HG03175 (cell line): ENCODE results near the gene PPM1B.
"Not testable (repeated sequence)": the region's sequence is repeated elsewhere in the genome, so short reads cannot be mapped to it uniquely, and the experiment has no call there.

Experiments used
- ATAC-seq: cut with Tn5 transposase; IDR thresholded peaks from one replicate; pipeline ENCODE4 v1.9.1; 2021; ENCODE audit warnings: mild to moderate bottlenecking, moderate library complexity; ENCODE audit not compliant: unreplicated experiment

The PPM1B gene

DNA sequence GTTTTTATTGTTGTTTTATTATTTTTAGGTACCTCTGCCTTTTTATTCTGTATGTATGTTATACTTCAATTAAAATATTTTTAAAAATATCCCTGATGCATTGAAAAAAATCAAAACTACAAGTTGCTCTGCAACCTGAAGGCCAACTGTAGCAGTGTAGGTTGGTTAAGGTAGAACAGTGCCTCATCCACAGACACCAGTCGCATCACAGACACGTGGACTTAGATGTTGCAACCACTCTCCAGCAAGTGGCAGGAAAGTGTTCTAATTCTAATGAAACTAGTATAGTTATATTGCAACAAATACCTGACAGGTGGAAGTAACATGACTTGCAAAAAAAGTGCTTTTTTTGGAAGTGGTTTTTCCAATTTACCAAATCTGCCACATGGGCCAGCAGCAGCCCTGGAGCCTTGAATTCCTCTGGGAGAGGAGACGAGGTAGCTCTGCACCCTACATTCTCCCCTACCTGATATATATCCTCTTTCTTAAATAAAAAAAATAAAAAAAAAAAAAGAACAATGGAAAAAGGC, 78.2 kb downstream of the PPM1B start:
- no peak for ATAC-seq

DNA sequence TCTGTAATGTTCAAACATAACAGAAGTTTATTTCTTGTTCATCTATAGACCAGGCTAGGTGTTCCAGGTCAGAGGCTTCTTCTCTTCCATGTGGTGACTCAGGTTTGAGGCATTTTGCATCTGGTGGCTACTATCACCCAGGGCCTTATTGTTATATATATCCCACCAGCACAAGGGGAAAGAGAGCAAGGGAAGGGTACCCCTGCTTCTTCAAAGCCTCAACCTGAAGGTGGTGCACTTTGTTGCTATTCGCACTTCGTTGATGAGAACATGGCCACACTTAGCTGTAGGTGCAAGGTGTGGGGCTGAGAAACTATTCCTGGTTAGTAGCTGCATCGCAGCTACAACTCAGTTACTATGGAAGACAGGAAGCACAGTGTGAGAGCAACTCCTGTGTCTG, 79.2 kb downstream of the PPM1B start:
- ATAC-seq, result no peak

DNA sequence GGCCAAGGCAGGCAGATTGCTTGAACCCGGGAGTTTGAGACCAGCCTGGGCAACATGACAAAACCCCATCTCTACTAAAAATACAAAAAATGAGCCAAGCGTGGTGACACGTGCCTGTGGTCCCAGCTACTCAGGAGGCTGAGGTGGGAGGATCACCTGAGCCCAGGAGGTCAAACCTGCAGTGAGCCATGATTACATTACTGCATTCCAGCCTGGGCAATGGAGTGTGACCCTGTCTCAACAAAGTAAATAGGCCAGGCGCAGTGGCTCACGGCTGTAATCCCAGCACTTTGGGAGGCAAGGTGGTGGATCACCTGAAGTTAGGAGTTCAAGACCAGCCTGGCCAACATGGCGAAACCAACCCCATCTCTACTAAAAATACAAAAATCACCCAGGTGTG, 80.6 kb downstream of the PPM1B start:
- ATAC-seq, result not testable (repeated sequence)

DNA sequence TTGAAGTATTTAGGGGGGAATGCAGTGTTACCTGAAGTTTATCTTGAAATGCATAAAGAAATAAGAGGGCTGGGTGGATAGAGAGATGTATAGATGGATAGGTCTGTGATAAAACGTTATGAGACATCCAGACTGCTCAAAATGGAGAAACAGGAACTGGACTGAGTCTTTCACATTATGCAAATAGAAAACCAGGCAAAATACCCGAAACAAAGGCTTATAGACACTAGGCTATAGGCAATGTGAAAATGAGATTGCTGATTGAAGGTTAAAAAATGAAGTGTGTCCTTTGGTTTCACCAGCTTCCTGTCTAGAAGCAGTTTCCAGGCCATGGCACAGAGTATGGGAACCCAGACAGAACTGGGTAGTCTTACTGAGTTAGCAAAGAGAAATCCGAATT, 81.7 kb downstream of the PPM1B start:
- no peak for ATAC-seq

DNA sequence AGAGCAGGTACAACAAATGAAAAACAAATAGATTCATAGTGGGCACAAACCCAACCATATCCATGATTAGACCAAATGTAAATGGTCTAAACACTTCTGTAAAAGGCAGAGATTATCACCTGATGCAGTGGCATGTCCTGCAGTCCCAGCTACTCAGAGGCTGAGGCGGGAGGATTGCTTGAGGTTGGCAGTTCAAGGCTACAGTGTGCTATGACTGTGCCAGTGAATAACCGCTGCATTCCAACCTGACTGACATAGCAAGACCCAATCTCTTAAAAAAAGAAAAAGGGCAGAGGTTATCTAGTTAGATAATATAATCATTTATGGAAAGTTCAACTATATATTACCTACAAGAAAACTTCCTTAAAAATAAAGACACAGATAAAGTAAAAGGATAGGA, 85.3 kb downstream of the PPM1B start:
- ATAC-seq, result no peak

DNA sequence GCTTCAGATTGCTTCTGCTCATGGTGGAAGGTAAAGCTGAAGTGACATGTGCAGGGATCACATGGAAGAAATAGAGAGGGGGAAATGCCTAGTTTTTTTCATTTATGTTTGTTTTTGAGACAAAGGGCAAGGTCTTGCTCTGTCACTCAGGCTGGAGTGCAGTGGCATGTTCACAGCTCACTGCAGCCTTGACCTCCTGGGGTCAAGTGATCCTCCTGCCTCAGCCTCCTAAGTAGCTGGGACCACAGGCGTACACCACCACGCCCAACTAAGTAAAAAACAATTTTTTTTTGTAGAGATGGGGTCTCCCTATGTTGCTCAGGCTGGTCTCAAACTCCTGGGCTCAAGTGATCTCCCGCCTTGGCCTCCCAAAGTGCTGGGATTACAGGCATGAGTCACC, 87.0 kb downstream of the PPM1B start:
- ATAC-seq, result not testable (repeated sequence)

DNA sequence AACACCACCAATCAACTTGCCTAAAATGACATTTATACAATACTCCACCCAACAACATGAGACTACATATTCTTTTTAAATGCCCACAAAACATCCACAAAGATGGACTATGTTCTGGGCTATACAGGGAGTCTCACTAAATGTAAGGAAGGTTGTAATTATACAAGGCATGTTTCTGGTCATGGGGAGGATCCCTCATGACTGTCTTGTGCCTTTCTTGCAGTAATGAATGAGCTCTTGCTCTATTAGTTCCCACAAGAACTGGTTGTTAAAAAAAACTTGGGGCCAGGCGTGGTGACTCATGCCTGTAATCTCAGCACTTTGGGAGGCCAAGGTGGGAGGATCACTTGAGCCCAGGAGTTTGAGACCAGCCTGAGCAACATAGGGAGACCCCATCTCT, 89.1 kb downstream of the PPM1B start:
- not testable (repeated sequence) for ATAC-seq

DNA sequence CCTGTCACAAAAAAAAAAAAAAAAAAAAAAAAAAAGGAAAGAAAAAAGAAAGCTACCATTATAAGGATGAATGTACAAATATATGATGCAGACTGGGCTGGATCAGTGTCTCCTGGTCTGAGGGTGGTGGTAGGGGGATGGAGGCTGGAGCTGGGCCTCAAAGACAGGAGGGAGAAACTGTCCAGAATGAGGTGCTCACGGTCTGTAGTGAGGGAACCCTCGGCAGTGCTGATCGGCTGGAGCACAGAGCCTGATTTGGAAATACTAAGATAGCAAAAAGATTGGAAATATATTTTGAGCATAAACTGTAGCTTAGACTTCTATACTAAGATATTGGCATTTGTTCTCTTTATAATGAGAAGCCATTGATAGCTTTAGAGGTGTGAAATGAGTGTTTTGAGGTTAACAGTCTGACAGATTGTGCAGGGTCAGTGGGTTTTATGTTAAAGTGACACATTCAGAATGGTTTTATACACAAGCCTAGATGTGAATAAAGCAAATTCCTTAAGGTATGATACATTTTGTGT, 98.7 kb downstream of the PPM1B start:
- no peak for ATAC-seq

DNA sequence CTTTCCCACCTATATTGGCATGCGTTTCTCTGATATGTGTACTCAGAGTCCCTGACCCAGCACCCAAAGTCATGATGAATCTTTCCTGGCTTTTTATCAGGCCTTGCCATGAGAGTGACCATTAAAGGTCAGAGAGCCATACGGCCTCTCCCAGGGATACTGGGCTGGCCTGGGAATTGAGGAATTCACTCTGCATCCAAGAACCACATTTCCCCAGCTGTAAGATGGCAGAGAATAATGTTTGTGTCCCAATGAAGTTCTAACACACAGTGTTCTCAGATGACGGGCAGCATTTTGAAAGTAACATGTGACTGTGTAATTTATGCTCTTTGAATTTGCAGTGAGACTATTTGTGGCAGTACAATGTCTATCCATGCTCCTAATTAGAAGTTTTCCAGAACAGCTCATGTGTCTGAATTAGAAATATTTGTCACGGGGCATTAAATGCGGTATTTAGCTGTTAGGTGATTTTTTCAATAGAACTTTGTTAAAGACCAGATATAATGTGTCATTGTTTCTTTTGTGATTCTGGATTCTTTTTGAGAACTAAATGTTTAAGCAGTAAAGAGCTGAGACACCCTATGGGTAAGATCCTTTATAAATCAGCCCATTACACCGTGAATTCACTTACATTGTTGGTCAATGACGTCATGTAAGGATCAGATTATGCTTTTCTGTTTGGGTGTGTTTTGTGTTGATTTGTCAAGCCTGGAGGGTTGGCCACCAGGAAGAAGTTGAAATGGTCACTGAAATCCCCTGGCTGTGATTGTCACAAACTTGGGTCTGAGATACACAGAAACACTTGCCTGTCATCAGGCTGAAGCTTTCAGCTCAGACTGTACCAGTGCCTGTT, 99.3 kb downstream of the PPM1B start:
- ATAC-seq, result no peak

DNA sequence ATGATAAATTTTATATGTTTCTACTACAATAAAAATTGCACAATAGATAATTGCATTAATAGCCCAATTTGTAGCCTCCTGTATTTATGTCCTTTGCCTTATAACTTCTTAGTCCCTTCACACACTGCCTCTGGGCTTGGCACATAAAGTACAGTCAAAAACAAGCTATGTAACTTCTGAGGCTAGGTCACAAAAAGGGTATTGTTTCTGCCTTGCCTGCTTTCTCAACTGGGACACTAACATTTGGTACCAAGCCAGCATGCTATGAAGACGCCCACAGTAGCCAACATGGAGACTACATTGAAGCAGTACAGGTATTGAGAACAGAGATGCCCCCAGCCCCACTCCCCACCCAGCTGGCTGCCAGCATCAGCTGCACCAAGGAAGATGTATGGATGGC, 101.2 kb downstream of the PPM1B start:
- no peak for ATAC-seq

DNA sequence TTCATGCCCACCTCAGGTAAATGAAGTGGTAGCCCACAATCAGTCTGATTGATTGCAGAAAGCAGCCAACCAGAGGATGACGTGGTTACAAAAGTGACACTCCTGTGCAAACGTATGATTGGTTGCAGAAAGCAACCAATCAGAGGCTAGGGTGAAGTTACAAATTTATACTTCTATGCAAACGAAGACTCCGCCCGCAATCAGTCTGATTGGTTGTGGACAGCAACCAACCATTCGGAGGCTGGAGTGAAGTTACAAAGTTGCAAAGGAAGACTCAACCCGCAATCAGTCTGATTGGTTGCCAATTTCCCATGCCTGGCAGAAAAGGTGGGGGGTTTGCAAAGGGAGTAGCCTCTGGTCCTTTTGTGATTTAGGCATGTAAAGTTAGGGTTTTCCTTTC, 102.6 kb downstream of the PPM1B start:
- ATAC-seq, result no peak

DNA sequence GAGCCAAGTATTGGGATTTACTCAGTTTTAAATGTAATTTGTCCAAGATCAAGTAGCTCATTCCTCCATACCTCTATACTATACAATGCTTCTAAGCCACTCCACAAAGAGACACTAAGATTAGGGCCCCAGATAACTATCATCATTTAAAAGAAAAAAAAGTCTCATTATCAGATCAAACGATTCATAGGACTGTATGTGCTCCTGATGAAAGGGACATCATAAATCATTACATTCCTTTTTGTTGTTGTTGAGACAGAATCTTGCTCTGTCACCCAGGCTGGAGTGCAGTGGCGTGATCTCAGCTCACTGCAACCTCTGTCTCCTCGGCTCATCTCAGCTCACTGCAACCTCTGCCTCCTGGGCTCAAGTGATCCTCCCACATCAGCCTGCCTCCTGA, 104.4 kb downstream of the PPM1B start:
- no peak for ATAC-seq

DNA sequence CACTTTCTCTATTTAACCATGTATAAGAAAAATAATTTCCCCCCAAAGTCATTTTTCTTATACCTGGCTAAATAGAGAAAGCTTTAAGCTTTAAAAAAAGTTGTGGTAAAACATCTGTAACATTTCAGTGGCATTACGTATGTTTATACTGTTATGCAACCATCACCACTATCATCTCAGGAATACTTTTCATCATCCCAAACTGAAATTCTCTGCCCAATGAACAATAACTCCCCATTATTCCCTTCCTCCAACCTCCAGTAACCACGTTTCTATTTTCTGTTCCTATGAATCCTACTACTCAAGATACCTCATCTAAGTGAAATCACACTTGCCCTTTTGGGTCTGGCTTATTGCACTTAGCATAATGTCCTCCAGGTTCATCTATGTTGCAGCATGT, 104.9 kb downstream of the PPM1B start:
- ATAC-seq, result no peak

DNA sequence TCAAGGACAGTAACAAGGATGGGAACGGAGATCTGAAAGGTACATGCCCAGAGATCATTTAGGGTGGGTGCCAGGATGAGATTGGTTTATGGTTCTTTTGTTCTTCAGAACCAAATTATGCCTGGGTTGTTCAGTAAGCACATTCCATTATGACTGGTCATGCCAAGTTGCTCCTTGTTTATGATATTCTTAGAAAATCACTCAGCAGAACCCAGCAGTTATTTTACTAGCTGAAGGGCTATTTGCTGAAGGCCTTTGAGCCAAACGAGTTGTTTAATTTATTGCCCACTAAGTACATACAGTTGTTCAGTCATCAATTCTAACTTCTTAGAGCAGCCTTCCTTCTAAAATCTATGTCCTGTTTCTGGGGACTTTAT, 107.2 kb downstream of the PPM1B start:
- ATAC-seq, result no peak

DNA sequence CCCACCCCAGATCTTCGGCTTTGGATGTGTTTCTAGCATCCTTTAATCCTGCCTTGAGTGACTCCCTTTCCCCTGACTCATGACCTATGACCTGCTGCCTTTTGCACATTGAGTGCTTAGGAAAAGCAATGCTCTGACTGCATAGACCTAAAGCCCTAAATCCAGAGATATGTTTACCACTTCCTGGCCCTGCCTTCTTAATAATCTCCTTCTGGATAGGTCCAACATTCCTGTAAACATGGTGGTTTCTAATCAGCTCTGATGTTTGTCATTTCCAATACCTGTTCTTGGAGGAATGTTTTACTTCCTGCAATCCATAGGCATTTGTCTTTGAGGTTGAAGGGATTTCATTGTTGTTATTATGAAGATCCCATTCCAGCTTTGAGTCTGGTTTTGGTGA, 108.9 kb downstream of the PPM1B start:
- ATAC-seq, result no peak

DNA sequence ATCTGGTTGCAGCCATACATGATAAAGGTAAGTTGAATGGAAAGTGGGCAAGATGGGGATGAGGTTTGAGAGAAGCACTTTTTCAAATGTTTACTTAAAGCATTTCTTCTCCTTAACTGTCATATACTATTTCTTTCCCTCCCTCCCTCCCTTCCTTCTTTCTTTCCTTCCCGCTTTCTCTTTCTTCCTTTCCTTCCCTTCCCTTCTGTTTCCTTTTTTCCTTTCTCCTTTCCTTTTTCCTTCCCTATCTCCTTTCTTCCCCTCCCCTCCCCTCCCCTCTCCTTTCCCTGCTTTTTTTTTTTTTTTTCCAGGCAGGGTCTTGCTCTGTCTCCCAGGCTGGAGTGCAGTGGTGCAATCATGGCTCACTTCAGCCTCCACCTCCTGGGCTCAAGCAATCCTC, 112.2 kb downstream of the PPM1B start:
- no peak for ATAC-seq
